Lower leg skin (tissue), 4 donors: Measurements from ENCODE around the gene KAT6B. TPM values are rescaled to one million over a fixed set of nuclear protein-coding genes. Genes with fewer than 3 reads are reported as not detected.

ENCODE experiments used
- DNase-seq, 2 donors: peaks; one replicate each; pipeline ENCODE4 v3.0.0-alpha.2; 2019; ENCODE audit warnings: low spot score in 2 of 2
- H3K4me3 ChIP-seq: fragments of 200-600 bp; sonication (generic); 2 replicates; pipeline ENCODE4 v1.5.1; 2017; ENCODE audit warnings: mild to moderate bottlenecking, low read depth; ENCODE audit not compliant: poor library complexity, severe bottlenecking
- POLR2A ChIP-seq, 2 donors: fragments of 450-650 bp; IDR thresholded peaks; one replicate each; pipeline ENCODE4 v1.6.1; 2016 to 2017; ENCODE audit warnings: antibody characterized with exemption in 2 of 2, mild to moderate bottlenecking in 1 of 2, moderate library complexity in 1 of 2
- WGBS, 2 donors: methylation state at CpG; one replicate each; pipeline ENCODE4 v1.1.5; 2018; 5-methylcytosine and 5-hydroxymethylcytosine counted together
- intact Hi-C: fragments of 100-400 bp; cut with DNase I; formaldehyde crosslinking; loops from one replicate; pipeline ENCODE4 v1.15.0; 2023; ENCODE audit warnings: low total_unique reads
- total RNA-seq, 4 donors: library from RNA; depleted of rRNA; stranded (reverse); fragments of >200 nt; gene quantifications; one replicate each; pipeline ENCODE4 v1.1.0, GENCODE V29; 2016
- TF ChIP-seq, protein P1 (sequence below), 3 donors: fragments of 450-650 bp; IDR thresholded peaks; one replicate each; pipeline ENCODE4 v1.5.1; 2016; ENCODE audit warnings: antibody characterized with exemption in 3 of 3, mild to moderate bottlenecking in 3 of 3, moderate library complexity in 2 of 3

Gene KAT6B
- total RNA-seq, 4 donors from 2014 or later = 17.2 to 40.1 (median 34.5) TPM

GRCh38 chr10:75019370-75019769 is 193.0 kb downstream of the KAT6B start:
- no peak overlapping the region for H3K4me3 ChIP-seq
- WGBS, 2 donors = 47 to 48% methylated on average over 2 of the region's 2 CpGs
- intact Hi-C loops = no loop called here
- no peak for TF ChIP-seq POLR2A (IDR thresholded peaks at IDR 0.05)
- TF ChIP-seq, protein P1, sequence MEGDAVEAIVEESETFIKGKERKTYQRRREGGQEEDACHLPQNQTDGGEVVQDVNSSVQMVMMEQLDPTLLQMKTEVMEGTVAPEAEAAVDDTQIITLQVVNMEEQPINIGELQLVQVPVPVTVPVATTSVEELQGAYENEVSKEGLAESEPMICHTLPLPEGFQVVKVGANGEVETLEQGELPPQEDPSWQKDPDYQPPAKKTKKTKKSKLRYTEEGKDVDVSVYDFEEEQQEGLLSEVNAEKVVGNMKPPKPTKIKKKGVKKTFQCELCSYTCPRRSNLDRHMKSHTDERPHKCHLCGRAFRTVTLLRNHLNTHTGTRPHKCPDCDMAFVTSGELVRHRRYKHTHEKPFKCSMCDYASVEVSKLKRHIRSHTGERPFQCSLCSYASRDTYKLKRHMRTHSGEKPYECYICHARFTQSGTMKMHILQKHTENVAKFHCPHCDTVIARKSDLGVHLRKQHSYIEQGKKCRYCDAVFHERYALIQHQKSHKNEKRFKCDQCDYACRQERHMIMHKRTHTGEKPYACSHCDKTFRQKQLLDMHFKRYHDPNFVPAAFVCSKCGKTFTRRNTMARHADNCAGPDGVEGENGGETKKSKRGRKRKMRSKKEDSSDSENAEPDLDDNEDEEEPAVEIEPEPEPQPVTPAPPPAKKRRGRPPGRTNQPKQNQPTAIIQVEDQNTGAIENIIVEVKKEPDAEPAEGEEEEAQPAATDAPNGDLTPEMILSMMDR (IDR thresholded peaks at IDR 0.05) = no peak
- no peak for DNase-seq

GRCh38 chr10:75020168-75020567 is 193.8 kb downstream of the KAT6B start:
- intact Hi-C loops = no loop called here
- TF ChIP-seq, protein P1 (IDR thresholded peaks at IDR 0.05) = no peak
- no peak for TF ChIP-seq POLR2A (IDR thresholded peaks at IDR 0.05)
- no peak overlapping the region for H3K4me3 ChIP-seq
- no peak for DNase-seq
- 81 to 86% methylated on average over 6 of the region's 6 CpGs for WGBS, 2 donors

DNA sequence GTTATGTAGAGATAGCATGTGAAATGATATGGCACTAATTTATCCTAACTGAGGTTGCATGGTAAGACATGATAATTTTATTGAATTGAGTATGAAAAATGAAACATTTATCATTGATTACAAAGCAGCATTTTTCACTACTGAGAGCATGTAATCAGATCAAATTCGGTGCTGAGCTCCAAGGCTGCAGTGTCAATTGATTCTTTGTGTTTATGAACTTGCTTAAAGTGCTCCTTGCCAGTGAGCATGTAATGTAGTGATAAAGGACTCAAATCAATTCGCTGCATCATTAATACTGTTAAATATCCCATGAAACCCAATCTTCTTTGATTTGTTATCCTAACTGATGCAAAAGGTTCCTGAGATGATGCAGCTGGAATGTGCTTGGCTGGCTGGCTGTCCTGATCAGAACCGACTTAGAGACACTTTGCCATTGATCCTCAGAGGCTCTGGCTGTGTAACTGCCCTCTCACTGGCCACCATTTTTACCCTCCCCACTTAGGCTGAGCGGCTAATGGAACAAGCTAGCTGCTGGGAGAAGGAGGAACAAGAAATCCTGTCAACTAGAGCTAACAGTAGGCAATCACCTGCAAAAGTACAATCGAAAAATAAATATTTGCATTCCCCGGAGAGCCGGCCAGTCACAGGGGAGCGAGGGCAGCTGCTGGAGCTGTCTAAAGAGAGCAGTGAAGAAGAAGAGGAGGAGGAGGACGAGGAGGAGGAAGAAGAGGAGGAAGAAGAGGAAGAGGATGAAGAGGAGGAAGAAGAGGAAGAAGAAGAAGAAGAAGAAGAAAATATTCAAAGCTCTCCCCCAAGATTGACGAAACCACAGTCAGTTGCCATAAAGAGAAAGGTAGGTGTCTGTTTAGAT is 195.2 kb downstream of the KAT6B start:
- no peak for TF ChIP-seq POLR2A (IDR thresholded peaks at IDR 0.05)
- TF ChIP-seq, protein P1 (IDR thresholded peaks at IDR 0.05) = no peak
- DNase-seq = no peak
- no peak overlapping the region for H3K4me3 ChIP-seq
- intact Hi-C loops = no loop called here
- 83 to 88% methylated on average over 10 of the region's 10 CpGs for WGBS, 2 donors

- no peak overlapping the region for H3K4me3 ChIP-seq
- no peak for DNase-seq
- TF ChIP-seq, protein P1 (IDR thresholded peaks at IDR 0.05) = no peak
- no peak for TF ChIP-seq POLR2A (IDR thresholded peaks at IDR 0.05)
- 89 to 93% methylated on average over 2 of the region's 2 CpGs for WGBS, 2 donors
- intact Hi-C loops = no loop called here
These were observed 196.7 kb downstream of the KAT6B start for GRCh38 chr10:75023074-75023473.

GRCh38 chr10:75024971-75025523 is 198.6 kb downstream of the KAT6B start:
- no peak for DNase-seq
- no peak overlapping the region for H3K4me3 ChIP-seq
- intact Hi-C loops = no loop called here
- TF ChIP-seq, protein P1 (IDR thresholded peaks at IDR 0.05) = no peak
- TF ChIP-seq POLR2A (IDR thresholded peaks at IDR 0.05) = no peak
- 72 to 74% methylated on average over 5 of the region's 5 CpGs for WGBS, 2 donors
